GM12878 (cell line): ENCODE results near the gene IRF1. TPM values are rescaled to one million over a fixed set of nuclear protein-coding genes. Genes with fewer than 3 reads are reported as not detected.

Experiments
- ATAC-seq: fragments of 200-7000 bp; cut with Tn5 transposase; 3 replicates; pipeline ENCODE4 v1.9.1; 2020; ENCODE audit warnings: mild to moderate bottlenecking, moderate library complexity
- BruUV-seq: library from RNA; stranded (reverse); fragments of 400-500 nt; replicated peaks from 2 replicates; lab custom pipeline; 2021; lab: Mats Ljungman, UMichigan
- CTCF ChIA-PET: fragments of 300-600 bp; sonication (Branson Sonifier 250); formaldehyde crosslinking; extraction: SDS; loops from one replicate; lab custom pipeline; 2021; ENCODE audit warnings: inconsistent platforms; lab: Yijun Ruan, JAX
- POLR2A ChIA-PET: fragments of 350-600 bp; formaldehyde crosslinking; extraction: SDS; loops from one replicate; lab custom pipeline; 2021; ENCODE audit warnings: inconsistent platforms; lab: Charles Lee
- RAD21 ChIA-PET: fragments of 300-600 bp; sonication (Branson Sonifier 250); formaldehyde crosslinking; loops from one replicate; lab custom pipeline; 2023; ENCODE audit warnings: antibody characterized with exemption; ENCODE audit not compliant: unreplicated experiment; lab: Charles Lee
- SMC1A ChIA-PET: fragments of 300-600 bp; sonication (Branson Sonifier 250); formaldehyde crosslinking; loops from one replicate; lab custom pipeline; 2023; ENCODE audit not compliant: unreplicated experiment, uncharacterized antibody; lab: Charles Lee
- DNase-seq: peaks from one replicate; pipeline ENCODE4 v3.0.0-alpha.2; 2011; ENCODE audit warnings: low read depth, low spot score
- FAIRE-seq: peaks from 3 replicates; lab custom pipeline; 2011; peaks lifted over from hg19 to GRCh38; lab: Jason Lieb, UNC
- H2AFZ ChIP-seq: 2 replicates; pipeline ENCODE4 v1.6.0; 2011; ENCODE audit warnings: low read depth, low read length, control low read depth; ENCODE audit not compliant: control insufficient read depth
- H3K27ac ChIP-seq: 2 replicates; pipeline ENCODE4 v1.5.1; 2011; ENCODE audit warnings: control low read depth; ENCODE audit not compliant: control insufficient read depth, insufficient read depth
- H3K27me3 ChIP-seq, 2 experiments: replicated peaks in 1 of 2; 2 replicates each; pipeline versions ENCODE4 v1.6.0 to v1.6.1; 2011; ENCODE audit warnings: low read length in 1 of 2; ENCODE audit not compliant: control insufficient read depth in 2 of 2, insufficient read depth in 2 of 2
- H3K36me3 ChIP-seq, 2 experiments: 2 replicates each; pipeline ENCODE4 v1.5.1; 2011; ENCODE audit warnings: low read length in 1 of 2; ENCODE audit not compliant: control insufficient read depth in 2 of 2, insufficient read depth in 2 of 2
- H3K4me1 ChIP-seq: 2 replicates; pipeline ENCODE4 v1.6.1; 2011; ENCODE audit warnings: mild to moderate bottlenecking, low read length, moderate library complexity, mixed read lengths; ENCODE audit not compliant: control insufficient read depth, insufficient read depth
- H3K4me2 ChIP-seq: 2 replicates; pipeline ENCODE4 v1.6.0; 2011; ENCODE audit warnings: control low read depth; ENCODE audit not compliant: control insufficient read depth, insufficient read depth
- H3K4me3 ChIP-seq: fragments of 200-600 bp; sonication (generic); 2 replicates; pipeline ENCODE4 v1.5.1; 2016
- H3K79me2 ChIP-seq: 2 replicates; pipeline ENCODE4 v1.6.0; 2011; ENCODE audit warnings: low read length; ENCODE audit not compliant: control insufficient read depth, insufficient read depth
- H3K9ac ChIP-seq: 2 replicates; pipeline ENCODE4 v1.8.0; 2011; ENCODE audit warnings: low read length, control low read depth, mixed read lengths; ENCODE audit not compliant: control insufficient read depth, insufficient read depth
- H3K9me3 ChIP-seq: replicated peaks from 3 replicates; pipeline ENCODE4 v1.5.1; 2011; ENCODE audit warnings: mild to moderate bottlenecking, low read length; ENCODE audit not compliant: control insufficient read depth, insufficient read depth
- H4K20me1 ChIP-seq: 2 replicates; pipeline ENCODE4 v1.6.0; 2011; ENCODE audit not compliant: control insufficient read depth, insufficient read depth
- E2F4 ChIP-seq: IDR thresholded peaks from 2 replicates; pipeline ENCODE4 v1.6.1; 2012; ENCODE audit warnings: low read depth, low read length, improper control_type of control experiment
- FOXM1 ChIP-seq: IDR thresholded peaks from 2 replicates; pipeline ENCODE4 v1.6.1; 2012; ENCODE audit warnings: low read depth, mild to moderate bottlenecking, inconsistent platforms, low read length, moderate library complexity
- ZNF274 ChIP-seq: IDR thresholded peaks from one replicate; pipeline ENCODE4 v1.8.0; 2011; ENCODE audit not compliant: insufficient read length, insufficient read depth
- WGBS: methylation state at CpG from one replicate; pipeline ENCODE4 v1.1.6; 2016; ENCODE audit warnings: low lambda C conversion rate; ENCODE audit not compliant: insufficient replicate concordance, insufficient coverage; ENCODE audit errors: missing lambda C conversion rate; 5-methylcytosine and 5-hydroxymethylcytosine counted together
- in situ Hi-C: fragments of 300-500 bp; cut with MboI; formaldehyde crosslinking; loops from 9 replicates; pipeline ENCODE4 v1.14.3; 2018; ENCODE audit warnings: mixed read lengths
- intact Hi-C: fragments of 100-400 bp; cut with micrococcal nuclease; formaldehyde crosslinking; loops from one replicate; pipeline ENCODE4 v1.14.2; 2022; ENCODE audit not compliant: unreplicated experiment
- polyA plus RNA-seq, 11 experiments: library from polyadenylated mRNA; depleted of rRNA in 4 of 11; unstranded in 6 of 11; stranded (reverse) in 5 of 11; fragments of >200 nt; fragmentation: Nextera tagmentation in 4 of 11; fragmentation: Illumina TruSeq in 1 of 11; extraction: Ambion mirVana in 4 of 11; extraction: Trizol in 1 of 11; gene quantifications; 1 replicate in 1 of 11; 2 replicates in 10 of 11; pipeline versions ENCODE4 v1.2.1 to v1.2.3, GENCODE V29; 2011 to 2016; ENCODE audit warnings: inconsistent platforms in 2 of 11, missing spikeins in 2 of 11, low read depth in 1 of 11
- total RNA-seq, 4 experiments: library from RNA; depleted of rRNA in 3 of 4; stranded (reverse); fragments of >200 nt in 3 of 4; fragmentation: Illumina TruSeq in 1 of 4; extraction: Trizol in 1 of 4; gene quantifications; 2 replicates each; pipeline versions ENCODE4 v1.2.1 to v1.2.3, GENCODE V29; 2013 to 2021

Gene IRF1
- total and polyA plus RNA-seq, 10 of the 15 experiments (the other 5 are each of a cell fraction or from before 2014, with no cell fraction given), result 6.9 to 68.0 (median 49.6) TPM

- no peak for TF ChIP-seq ZNF274
Observed at GRCh38 chr5:132493241-132493640, 2.7 kb upstream of the IRF1 start (continued).

GRCh38 chr5:132492386-132493125 is 2.0 kb upstream of the IRF1 start:
- CTCF ChIA-PET, result interaction anchor here (0.7 to 13.0 kb wide), 9 partner anchors 10 to 105 kb away, joined by 3 to 184 read pairs (median 33); no protein-coding TSS in a partner anchor
- no peak overlapping the region for H2AFZ ChIP-seq
- H3K4me3 ChIP-seq, result no peak overlapping the region
- POLR2A ChIA-PET, result interaction anchor here (0.7 to 24.5 kb wide), 8 partner anchors 9 to 729 kb away, joined by 3 to 389 read pairs (median 32); no protein-coding TSS in a partner anchor
- 81% methylated on average over 3 of the region's 3 CpGs for WGBS
- RAD21 ChIA-PET, result interaction anchor here (0.9 to 27.2 kb wide), 4 partner anchors 65 to 76 kb away, joined by 3 to 453 read pairs (median 60); no protein-coding TSS in a partner anchor
- ATAC-seq (no peak), FAIRE-seq (no peak), DNase-seq (no peak)
- H3K36me3 ChIP-seq, result peaks cover 6 to 16% of the 10 kb centered on the region in 2 experiments
- no peaks in the 10 kb centered on the region for H3K9me3 ChIP-seq
- no peak overlapping the region for H3K9ac ChIP-seq
- intact Hi-C loops, result no loop called here
- SMC1A ChIA-PET, result interaction anchor here (0.7 to 8.5 kb wide), 12 partner anchors 14 to 266 kb away, joined by 3 to 123 read pairs (median 4); no protein-coding TSS in a partner anchor
- H3K4me1 ChIP-seq, result peaks cover 42% of the 10 kb centered on the region
- peak; percentile 14; the same call in 1 of the 2 replicates for TF ChIP-seq E2F4
- no peak for TF ChIP-seq FOXM1
- TF ChIP-seq, all 136 proteins: peak for 1
- no peaks in the 10 kb centered on the region for H3K27me3 ChIP-seq
- H3K79me2 ChIP-seq, result peaks cover 44% of the 10 kb centered on the region
- H4K20me1 ChIP-seq, result peaks cover 14% of the 10 kb centered on the region
- no peak overlapping the region; the same call in 1 of the 2 replicates for H3K4me2 ChIP-seq
- in situ Hi-C loops, result loop anchor here (10.0 kb wide), 1 partner anchor 108 kb away; no protein-coding TSS in a partner anchor
- BruUV-seq, result no TSS peak
- H3K27ac ChIP-seq, result no peak overlapping the region
